Omental fat pad (tissue), 4 donors: ENCODE measurements around the gene URM1. TPM values are rescaled to one million over a fixed set of nuclear protein-coding genes. Genes with fewer than 3 reads are reported as not detected.

ENCODE experiments used
- ATAC-seq: fragments of 150-250 bp; one replicate; pipeline ENCODE4 v1.9.1; 2016; ENCODE audit warnings: mild to moderate bottlenecking, moderate library complexity; ENCODE audit not compliant: low FRiP score
- DNase-seq: peaks from one replicate; pipeline ENCODE4 v3.0.0-alpha.2; 2019; ENCODE audit warnings: low spot score
- total RNA-seq, 4 donors: library from RNA; depleted of rRNA; stranded (reverse); fragments of >200 nt; gene quantifications; one replicate each; pipeline ENCODE4 v1.1.0, GENCODE V29; 2016
- TF ChIP-seq, protein P1 (sequence below), 3 donors: fragments of 450-650 bp; IDR thresholded peaks; one replicate each; pipeline ENCODE4 v1.5.1; 2016 to 2017; ENCODE audit warnings: antibody characterized with exemption in 3 of 3, mild to moderate bottlenecking in 3 of 3, moderate library complexity in 2 of 3

Gene URM1
- total RNA-seq, 4 donors from 2014 or later = 19.8 to 26.0 (median 23.8) TPM

DNA sequence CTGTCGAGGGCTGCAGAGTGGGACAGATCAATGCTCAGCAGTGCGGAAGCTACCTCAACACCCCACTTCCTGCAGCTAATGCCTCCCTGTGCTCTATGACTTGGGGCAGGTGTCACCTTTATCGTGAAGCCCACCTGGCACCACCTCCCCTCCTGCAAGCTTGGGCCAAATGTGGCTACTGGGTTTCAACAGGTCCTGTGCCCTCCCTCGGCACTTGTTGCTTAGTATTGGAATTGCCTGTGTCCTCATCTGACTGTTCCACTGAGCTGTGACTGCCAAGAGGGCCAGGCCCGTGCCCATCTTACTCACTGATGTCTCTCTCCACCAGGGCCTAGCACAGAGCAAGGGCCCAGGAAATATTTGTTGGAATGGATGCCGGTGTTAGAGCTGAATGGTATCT is 21.4 kb upstream of the URM1 start:
- no peak for ATAC-seq
- TF ChIP-seq, protein P1, sequence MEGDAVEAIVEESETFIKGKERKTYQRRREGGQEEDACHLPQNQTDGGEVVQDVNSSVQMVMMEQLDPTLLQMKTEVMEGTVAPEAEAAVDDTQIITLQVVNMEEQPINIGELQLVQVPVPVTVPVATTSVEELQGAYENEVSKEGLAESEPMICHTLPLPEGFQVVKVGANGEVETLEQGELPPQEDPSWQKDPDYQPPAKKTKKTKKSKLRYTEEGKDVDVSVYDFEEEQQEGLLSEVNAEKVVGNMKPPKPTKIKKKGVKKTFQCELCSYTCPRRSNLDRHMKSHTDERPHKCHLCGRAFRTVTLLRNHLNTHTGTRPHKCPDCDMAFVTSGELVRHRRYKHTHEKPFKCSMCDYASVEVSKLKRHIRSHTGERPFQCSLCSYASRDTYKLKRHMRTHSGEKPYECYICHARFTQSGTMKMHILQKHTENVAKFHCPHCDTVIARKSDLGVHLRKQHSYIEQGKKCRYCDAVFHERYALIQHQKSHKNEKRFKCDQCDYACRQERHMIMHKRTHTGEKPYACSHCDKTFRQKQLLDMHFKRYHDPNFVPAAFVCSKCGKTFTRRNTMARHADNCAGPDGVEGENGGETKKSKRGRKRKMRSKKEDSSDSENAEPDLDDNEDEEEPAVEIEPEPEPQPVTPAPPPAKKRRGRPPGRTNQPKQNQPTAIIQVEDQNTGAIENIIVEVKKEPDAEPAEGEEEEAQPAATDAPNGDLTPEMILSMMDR (IDR thresholded peaks at IDR 0.05) = no peak

DNA sequence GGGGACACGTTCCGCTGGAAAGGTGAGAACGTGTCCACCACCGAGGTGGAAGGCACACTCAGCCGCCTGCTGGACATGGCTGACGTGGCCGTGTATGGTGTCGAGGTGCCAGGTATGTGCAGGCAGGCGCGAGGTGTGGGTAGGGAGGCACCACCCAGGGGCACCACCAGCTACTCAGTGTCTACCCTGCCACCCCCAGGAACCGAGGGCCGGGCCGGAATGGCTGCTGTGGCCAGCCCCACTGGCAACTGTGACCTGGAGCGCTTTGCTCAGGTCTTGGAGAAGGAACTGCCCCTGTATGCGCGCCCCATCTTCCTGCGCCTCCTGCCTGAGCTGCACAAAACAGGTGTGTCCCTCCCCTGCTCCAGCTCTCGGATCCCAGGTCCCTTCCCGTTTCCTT is 15.7 kb upstream of the URM1 start:
- DNase-seq = no peak
- no peak for ATAC-seq
- TF ChIP-seq, protein P1 (IDR thresholded peaks at IDR 0.05) = no peak

More for the DNA sequence above, 21.4 kb upstream of the URM1 start:
- no peak for DNase-seq

DNA sequence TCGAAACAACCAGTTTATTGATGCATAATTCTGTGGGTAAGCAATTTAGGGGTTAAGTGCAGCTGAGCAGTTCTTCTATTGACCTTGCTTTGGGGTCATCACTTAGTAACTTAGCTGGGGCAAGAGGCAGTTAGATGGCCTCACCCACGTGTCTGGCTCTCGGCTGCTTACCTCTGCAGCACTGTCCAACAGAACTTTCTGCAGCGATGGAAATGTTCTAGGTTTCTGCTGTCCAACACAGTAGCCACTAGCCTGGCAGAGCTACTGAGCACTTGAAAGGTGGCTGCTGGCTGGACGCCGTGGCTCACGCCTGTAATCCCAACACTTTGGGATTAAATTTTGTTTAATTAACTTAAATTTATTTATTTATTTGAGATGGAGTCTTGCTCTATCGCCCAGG is 13.1 kb upstream of the URM1 start:
- TF ChIP-seq, protein P1 (IDR thresholded peaks at IDR 0.05) = no peak
- ATAC-seq (no peak), DNase-seq (no peak)

DNA sequence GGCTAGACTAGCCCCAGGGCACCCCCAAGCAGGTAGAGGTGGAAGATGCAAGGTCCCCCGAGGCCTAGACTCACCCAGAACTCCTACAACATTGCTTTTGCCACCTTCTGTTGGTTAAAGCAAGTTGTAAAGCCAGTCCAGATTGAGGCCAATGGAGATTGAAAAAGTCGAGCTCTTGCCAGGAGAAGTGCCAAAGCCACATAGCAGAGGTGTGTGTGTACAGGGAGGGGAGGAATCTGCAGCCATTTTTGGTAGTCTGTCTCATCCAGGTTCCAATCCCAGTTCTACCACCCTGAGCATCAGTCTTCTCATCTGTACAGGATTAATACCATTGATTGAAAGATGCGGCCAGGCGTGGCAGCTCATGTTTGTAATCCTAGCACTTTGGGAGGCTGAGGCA is 12.3 kb upstream of the URM1 start:
- no peak for ATAC-seq
- TF ChIP-seq, protein P1 (IDR thresholded peaks at IDR 0.05) = no peak
- DNase-seq = no peak

DNA sequence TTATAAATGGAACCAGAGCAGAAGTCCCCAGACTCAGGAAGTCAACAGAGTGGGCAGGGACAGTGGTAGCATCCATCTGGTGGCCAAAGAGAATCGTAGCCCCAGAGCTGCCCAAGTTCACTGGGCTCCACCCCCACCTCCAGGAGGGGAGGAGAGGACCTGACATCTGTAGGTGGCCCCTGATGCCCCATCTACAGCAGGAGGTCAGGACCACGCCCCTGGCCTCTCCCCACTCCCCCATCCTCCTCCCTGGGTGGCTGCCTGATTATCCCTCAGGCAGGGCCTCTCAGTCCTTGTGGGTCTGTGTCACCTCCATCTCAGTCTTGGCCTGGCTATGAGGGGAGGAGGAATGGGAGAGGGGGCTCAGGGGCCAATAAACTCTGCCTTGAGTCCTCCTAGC is 10.3 kb upstream of the URM1 start:
- TF ChIP-seq, protein P1 (IDR thresholded peaks at IDR 0.05) = no peak

DNA sequence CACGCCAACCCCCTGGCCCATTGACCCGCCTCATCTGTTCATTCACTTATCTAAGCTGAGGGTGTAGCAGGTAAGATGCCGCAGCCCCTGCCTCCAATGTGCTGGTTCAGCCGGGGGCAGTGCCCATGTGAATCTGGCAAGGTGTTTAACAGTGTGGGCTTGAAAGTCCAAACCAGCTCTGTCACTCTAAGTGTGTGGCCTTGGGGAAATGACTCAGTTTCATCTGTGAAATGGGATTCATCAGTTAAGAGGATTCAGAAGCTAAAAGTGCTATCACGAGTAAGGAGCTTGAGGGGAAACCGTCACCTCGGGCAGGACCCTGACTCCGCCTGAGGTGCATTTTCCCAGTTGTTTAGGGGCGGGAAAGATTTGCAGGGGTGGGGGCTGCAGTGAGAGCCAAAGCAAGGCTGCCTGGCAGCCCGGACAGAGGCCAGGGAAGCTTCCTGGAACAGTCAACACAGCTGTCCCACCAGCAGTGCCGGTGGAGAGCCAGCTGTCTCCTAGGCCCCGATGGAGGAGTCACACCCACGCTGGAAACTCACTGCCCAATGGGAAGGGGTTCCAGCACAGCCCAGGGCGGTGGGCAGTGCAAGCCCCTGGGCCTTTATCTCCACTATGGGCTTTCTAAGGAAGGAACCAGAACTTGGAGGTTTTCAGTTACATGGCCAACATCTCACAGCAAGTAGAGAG is 9.7 kb upstream of the URM1 start:
- ATAC-seq = peak; percentile 3
- DNase-seq = no peak
- TF ChIP-seq, protein P1 (IDR thresholded peaks at IDR 0.05) = no peak

More for the DNA sequence above, 10.3 kb upstream of the URM1 start:
- no peak for ATAC-seq
- no peak for DNase-seq

DNA sequence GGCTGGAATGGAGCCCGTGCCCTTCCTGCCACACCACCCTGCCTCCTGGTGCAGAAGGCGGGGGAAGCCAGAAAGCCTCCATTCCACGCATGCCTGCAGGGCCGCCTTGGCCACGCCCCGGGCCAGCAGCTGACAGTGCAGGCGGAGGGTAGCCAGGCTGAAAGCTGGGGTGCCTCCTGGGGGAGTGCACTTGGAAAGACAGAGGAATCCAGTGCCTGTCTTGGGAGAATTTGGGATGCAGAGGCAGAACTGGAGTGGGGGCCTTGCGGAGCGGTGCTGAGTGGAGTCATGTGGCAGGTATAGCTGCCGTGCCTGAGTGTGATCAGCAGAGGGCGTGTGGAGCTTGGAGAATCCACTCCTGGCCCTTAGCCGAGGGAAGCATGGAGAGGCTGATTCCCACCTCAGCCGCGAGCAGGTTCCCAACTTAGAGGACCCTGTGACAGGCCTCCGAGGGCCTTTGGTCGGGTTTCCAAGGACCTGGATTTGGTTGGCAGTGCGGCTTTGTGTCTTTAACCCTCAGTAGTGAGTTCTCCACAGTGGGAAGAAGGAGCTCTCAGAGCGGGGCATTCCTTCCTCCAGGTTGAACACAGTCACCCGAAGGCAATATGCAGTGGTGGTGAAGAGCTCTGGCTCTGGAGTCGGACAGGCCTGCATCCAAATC is 9.1 kb upstream of the URM1 start:
- TF ChIP-seq, protein P1 (IDR thresholded peaks at IDR 0.05) = peak in 1 of 3 donors; percentile 90
- peak; percentile 95 for ATAC-seq
- peak; percentile 63 for DNase-seq
